Measurements from ENCODE around the gene ANKRD33. TPM values are rescaled to one million over a fixed set of nuclear protein-coding genes. Genes with fewer than 3 reads are reported as not detected.

ANKRD33 gene
- total RNA-seq, 4 donors from 2014 or later, result 0.60 to 0.66 TPM; not detected in 2

- Histone ChIP-seq H3K9me3 (no peaks in the 10 kb centered on the region), H3K4me1 (peaks cover 0 to 56% (median 22%) of the 10 kb centered on the region in 4 donors), H3K4me3 (no peak overlapping the region), H3K36me3 (no peaks in the 10 kb centered on the region), H3K27ac (peak overlapping the region in 1 of 4 donors; percentile 79), H3K27me3 (peaks cover 0 to 9% of the 10 kb centered on the region in 2 donors)
- no peak for DNase-seq (ENCODE audit: low spot score in 2 of 2)
- TF ChIP-seq, protein P1, sequence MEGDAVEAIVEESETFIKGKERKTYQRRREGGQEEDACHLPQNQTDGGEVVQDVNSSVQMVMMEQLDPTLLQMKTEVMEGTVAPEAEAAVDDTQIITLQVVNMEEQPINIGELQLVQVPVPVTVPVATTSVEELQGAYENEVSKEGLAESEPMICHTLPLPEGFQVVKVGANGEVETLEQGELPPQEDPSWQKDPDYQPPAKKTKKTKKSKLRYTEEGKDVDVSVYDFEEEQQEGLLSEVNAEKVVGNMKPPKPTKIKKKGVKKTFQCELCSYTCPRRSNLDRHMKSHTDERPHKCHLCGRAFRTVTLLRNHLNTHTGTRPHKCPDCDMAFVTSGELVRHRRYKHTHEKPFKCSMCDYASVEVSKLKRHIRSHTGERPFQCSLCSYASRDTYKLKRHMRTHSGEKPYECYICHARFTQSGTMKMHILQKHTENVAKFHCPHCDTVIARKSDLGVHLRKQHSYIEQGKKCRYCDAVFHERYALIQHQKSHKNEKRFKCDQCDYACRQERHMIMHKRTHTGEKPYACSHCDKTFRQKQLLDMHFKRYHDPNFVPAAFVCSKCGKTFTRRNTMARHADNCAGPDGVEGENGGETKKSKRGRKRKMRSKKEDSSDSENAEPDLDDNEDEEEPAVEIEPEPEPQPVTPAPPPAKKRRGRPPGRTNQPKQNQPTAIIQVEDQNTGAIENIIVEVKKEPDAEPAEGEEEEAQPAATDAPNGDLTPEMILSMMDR (IDR thresholded peaks at IDR 0.05), result no peak
- no peak for TF ChIP-seq EP300 (IDR thresholded peaks at IDR 0.05)
- no peak for TF ChIP-seq POLR2A (IDR thresholded peaks at IDR 0.05)
- WGBS, 2 donors, result 88 to 93% methylated on average over 4 of the region's 4 CpGs
Observed at GRCh38 chr12:51866324-51866723, 21.6 kb upstream of the ANKRD33 start.

DNA sequence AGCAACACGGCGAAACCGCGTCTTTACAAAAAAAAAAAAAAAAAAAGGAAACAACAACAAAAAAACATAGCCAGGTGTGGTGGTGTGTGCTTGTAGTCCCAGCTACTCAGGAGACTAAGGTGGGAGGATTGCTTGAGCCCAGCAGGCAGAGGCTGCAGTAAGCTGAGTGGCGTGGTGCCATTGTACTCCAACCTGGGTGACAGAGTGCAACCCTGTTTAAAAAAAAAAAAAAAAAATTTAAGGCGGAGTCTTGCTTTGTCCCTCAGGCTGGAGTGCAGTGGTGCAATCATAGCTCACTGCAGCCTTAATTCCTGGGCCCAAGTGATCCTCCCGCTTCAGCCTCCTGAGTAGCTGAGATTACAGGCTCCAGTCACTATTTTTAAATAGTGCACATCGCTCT lies 21.1 kb upstream of the ANKRD33 start:
- Histone ChIP-seq H3K27ac (no peak overlapping the region), H3K27me3 (peaks cover 0 to 9% of the 10 kb centered on the region in 2 donors), H3K4me1 (peaks cover 0 to 56% (median 22%) of the 10 kb centered on the region in 4 donors), H3K36me3 (no peaks in the 10 kb centered on the region), H3K4me3 (no peak overlapping the region), H3K9me3 (no peaks in the 10 kb centered on the region)
- no peak for DNase-seq (ENCODE audit: low spot score in 2 of 2)
- WGBS, 2 donors, result 92 to 94% methylated on average over 8 of the region's 8 CpGs
- TF ChIP-seq, protein P1 (IDR thresholded peaks at IDR 0.05), result no peak
- no peak for TF ChIP-seq EP300 (IDR thresholded peaks at IDR 0.05)
- TF ChIP-seq POLR2A (IDR thresholded peaks at IDR 0.05), result no peak

DNA sequence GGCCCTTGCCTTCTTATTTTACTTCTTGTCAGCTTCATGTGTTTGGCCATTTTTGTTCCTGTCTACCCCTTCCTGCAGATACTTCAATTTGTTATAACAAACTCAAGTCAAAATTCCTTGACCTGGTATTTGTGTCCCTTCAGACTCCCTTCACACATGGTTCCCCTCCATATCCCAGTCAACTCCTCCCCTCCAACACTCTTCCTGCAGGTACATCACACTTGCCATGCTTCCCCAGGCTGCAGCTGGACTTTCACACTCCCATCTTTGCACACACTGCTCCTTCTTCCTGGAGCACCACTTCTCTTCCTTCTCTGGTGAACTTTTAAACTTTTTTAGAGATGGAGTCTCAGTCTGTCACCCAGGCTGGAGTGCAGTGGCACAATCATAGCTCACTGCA lies 20.5 kb upstream of the ANKRD33 start:
- Histone ChIP-seq H3K9me3 (no peaks in the 10 kb centered on the region), H3K36me3 (no peaks in the 10 kb centered on the region), H3K4me3 (no peak overlapping the region), H3K27me3 (peaks cover 0 to 9% of the 10 kb centered on the region in 2 donors), H3K4me1 (peaks cover 0 to 56% (median 22%) of the 10 kb centered on the region in 4 donors), H3K27ac (no peak overlapping the region)
- TF ChIP-seq POLR2A (IDR thresholded peaks at IDR 0.05) (no peak), EP300 (IDR thresholded peaks at IDR 0.05) (no peak)
- TF ChIP-seq, protein P1 (IDR thresholded peaks at IDR 0.05), result no peak
- no peak for DNase-seq (ENCODE audit: low spot score in 2 of 2)

DNA sequence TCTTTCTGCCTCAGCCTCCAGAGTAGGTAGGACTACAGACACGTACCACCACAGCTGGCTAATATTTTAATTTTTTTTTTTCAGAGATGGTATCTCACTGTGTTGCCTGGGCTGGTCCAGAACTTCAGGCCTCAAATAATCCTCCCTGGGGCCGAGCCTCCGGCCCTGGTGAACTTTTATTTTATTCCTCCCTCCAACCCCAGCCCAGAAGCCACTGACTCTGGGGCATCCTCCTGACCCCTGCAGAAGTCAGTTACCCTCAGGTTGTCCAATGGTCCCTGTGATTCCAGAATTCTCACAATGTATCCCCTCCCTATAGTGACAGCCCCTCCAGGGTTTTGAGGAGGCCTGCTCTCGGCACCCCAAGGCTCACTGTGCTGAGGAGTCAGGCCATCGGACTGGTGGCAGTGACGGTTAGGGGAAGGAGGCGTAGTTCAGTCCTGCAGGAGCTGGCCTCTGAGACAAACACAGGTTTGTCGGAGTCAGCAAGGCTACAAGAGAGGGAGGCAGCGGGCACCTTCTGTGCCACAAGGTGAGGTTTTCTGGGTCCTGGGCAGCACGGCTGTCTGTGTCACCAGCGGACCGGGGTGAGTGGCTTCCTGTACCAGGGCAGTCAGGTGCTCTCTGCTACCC lies 20.0 kb upstream of the ANKRD33 start:
- H3K4me3 ChIP-seq, result no peak overlapping the region
- H3K4me1 ChIP-seq, result peaks cover 0 to 54% (median 22%) of the 10 kb centered on the region in 4 donors
- H3K36me3 ChIP-seq, result no peaks in the 10 kb centered on the region
- 94 to 97% methylated on average over 12 of the region's 12 CpGs for WGBS, 2 donors
- H3K27me3 ChIP-seq, result peaks cover 0 to 9% of the 10 kb centered on the region in 2 donors
- no peak for TF ChIP-seq EP300 (IDR thresholded peaks at IDR 0.05)
- TF ChIP-seq, protein P1 (IDR thresholded peaks at IDR 0.05), result no peak
- no peak for TF ChIP-seq POLR2A (IDR thresholded peaks at IDR 0.05)
- no peak for DNase-seq (ENCODE audit: low spot score in 2 of 2)
- H3K9me3 ChIP-seq, result no peaks in the 10 kb centered on the region
- H3K27ac ChIP-seq, result no peak overlapping the region

DNA sequence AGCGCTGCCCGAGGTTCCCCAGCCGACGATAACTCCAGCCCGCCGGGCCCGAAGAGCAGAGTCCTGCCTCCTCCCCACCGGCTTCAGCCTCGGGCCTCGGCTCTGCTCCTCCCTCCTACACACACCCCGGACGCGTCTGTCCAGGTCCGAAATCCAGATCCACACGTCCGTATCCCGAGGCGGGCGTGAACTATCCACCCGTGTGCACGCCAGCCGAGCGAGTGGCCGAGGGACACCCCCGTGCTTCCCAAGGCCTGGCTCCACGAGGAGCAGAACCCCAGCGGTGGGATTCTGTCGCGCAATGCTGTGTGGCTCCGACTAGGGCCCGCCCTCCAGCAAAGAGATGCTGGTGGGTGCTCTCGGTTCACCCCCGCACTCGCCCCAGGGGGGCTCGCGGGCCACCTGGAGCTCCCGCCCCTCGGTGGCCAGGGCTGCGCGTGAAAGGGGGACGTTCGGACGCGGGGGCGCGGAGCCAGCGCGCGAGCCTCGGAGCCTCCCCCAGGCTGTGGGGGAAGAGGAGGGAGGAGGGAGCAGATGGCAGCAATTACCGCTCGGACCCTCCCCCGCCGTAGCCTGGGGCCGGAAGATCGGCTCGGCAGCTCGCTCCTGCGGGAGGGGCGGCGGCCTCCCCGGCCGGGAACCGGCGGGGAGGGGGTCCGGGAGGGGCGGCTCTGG lies 18.9 kb upstream of the ANKRD33 start:
- Histone ChIP-seq H3K4me1 (peaks cover 0 to 44% (median 15%) of the 10 kb centered on the region in 4 donors), H3K36me3 (no peaks in the 10 kb centered on the region), H3K27ac (peak overlapping the region; percentile 37 to 81 (median 50)), H3K27me3 (peaks cover 0 to 9% of the 10 kb centered on the region in 2 donors), H3K4me3 (peak overlapping the region; percentile 42 to 59 (median 50)), H3K9me3 (no peaks in the 10 kb centered on the region)
- TF ChIP-seq, protein P1 (IDR thresholded peaks at IDR 0.05), result peak in 1 of 5 experiments; percentile 25
- TF ChIP-seq EP300 (IDR thresholded peaks at IDR 0.05), result no peak
- 2 to 6% methylated on average over 40 to 41 of the region's 67 CpGs for WGBS, 2 donors
- no peak for DNase-seq (ENCODE audit: low spot score in 2 of 2)

Measured in tibial nerve (tissue), 4 donors.